Measurements from ENCODE around the gene PDE6H.

- no peak for TF ChIP-seq CTCF (IDR thresholded peaks at IDR 0.05; ENCODE audit: low read depth, low read length, missing input control)
- TF ChIP-seq EGR1 (IDR thresholded peaks at IDR 0.05; ENCODE audit: low read depth in 2 of 2): no peak
- no peak for TF ChIP-seq FOXA2 (IDR thresholded peaks at IDR 0.05)
- no peak for TF ChIP-seq MAX (IDR thresholded peaks at IDR 0.05)
- TF ChIP-seq GABPA (IDR thresholded peaks at IDR 0.05 in 1 of 2, conservative IDR thresholded peaks at IDR 0.05 in 1 of 2): no peak
- no peak for TF ChIP-seq REST (IDR thresholded peaks at IDR 0.05)
- TF ChIP-seq JUND (IDR thresholded peaks at IDR 0.05): no peak
Observed at GRCh38 chr12:14975457-14975856, 2.6 kb downstream of the PDE6H start.

Measured in liver (tissue), 3 donors.